Psoas muscle (tissue), 8 donors: ENCODE results near the gene ELFN2. TPM values are rescaled to one million over a fixed set of nuclear protein-coding genes. Genes with fewer than 3 reads are reported as not detected.

Experiments
- ATAC-seq, 4 donors: fragments of 200-7000 bp; cut with Tn5 transposase; one replicate each; pipeline ENCODE4 v1.9.1; 2020; ENCODE audit warnings: moderate library complexity in 3 of 4, mild to moderate bottlenecking in 2 of 4
- DNase-seq, 2 donors: peaks; one replicate each; pipeline ENCODE4 v3.0.0-alpha.2; 2020
- H3K27ac ChIP-seq: fragments of 200-600 bp; one replicate; pipeline ENCODE4 v1.8.0; 2022
- H3K27me3 ChIP-seq, 3 donors: fragments of 200-600 bp in 1 of 3; one replicate each; pipeline versions ENCODE4 v1.6.1 to v1.8.0; 2013 to 2022; ENCODE audit warnings: low read length in 2 of 3, mild to moderate bottlenecking in 2 of 3, moderate library complexity in 1 of 3; ENCODE audit not compliant: insufficient read depth in 3 of 3
- H3K36me3 ChIP-seq, 2 donors: fragments of 200-600 bp in 1 of 2; one replicate each; pipeline versions ENCODE4 v1.6.1 to v1.8.0; 2013 to 2022; ENCODE audit warnings: low read depth in 1 of 2, mild to moderate bottlenecking in 1 of 2, moderate library complexity in 1 of 2; ENCODE audit not compliant: insufficient read depth in 1 of 2
- H3K4me1 ChIP-seq: fragments of 200-600 bp; one replicate; pipeline ENCODE4 v1.8.0; 2022
- H3K4me3 ChIP-seq: fragments of 200-600 bp; one replicate; pipeline ENCODE4 v1.8.0; 2022; ENCODE audit warnings: mild to moderate bottlenecking
- H3K9me3 ChIP-seq: fragments of 200-600 bp; one replicate; pipeline ENCODE4 v1.8.0; 2022
- WGBS, 3 donors: extraction: QIAGEN DNeasy Blood & Tissue Kit; methylation state at CpG; one replicate each; pipeline versions ENCODE4 v1.1.6 to v1.1.7; 2013; 5-methylcytosine and 5-hydroxymethylcytosine counted together
- intact Hi-C, 2 donors: fragments of 100-400 bp; cut with DNase I; formaldehyde crosslinking; loops; one replicate each; pipeline versions ENCODE4 v1.11.0 to v1.14.2; 2022
- polyA plus RNA-seq, 3 donors: library from polyadenylated mRNA; stranded (reverse); fragments of 200-250 nt; gene quantifications; one replicate each; pipeline ENCODE4 v1.2.3, GENCODE V29; 2013
- total RNA-seq, 4 donors: library from RNA; stranded (reverse); fragmentation: NEBNext Ultra II Directional in 2 of 4; extraction: Animal tissue kit (Norgen Biotek cat#: 25700) in 2 of 4; gene quantifications; one replicate each; pipeline versions ENCODE4 v1.2.1 to v1.2.4, GENCODE V29; 2021 to 2023
- TF ChIP-seq, protein P1 (sequence below): fragments of 200-600 bp; IDR thresholded peaks from one replicate; pipeline ENCODE4 v1.8.0; 2022; ENCODE audit warnings: antibody characterized with exemption
- donor health status: healthy with polysubstance abuse.
- donor health status: DM: no; HTN: no; CAD: no; lungs with moderate emphysema.
- donor health status: Bipolar disorder and iron deficiency.
- donor health status: healthy.
- donor health status: DM: yes; HTN: yes; CAD: no.
- donor health status: DM: no; HTN: no; CAD: no.
- donor health status: DM: no; HTN: no; CAD: no.
- donor health status: DM: yes; HTN: yes; CAD: no.

ELFN2 gene
- total and polyA plus RNA-seq, 7 donors, result 0.01 to 0.05 (median 0.01) TPM; not detected in 4

DNA sequence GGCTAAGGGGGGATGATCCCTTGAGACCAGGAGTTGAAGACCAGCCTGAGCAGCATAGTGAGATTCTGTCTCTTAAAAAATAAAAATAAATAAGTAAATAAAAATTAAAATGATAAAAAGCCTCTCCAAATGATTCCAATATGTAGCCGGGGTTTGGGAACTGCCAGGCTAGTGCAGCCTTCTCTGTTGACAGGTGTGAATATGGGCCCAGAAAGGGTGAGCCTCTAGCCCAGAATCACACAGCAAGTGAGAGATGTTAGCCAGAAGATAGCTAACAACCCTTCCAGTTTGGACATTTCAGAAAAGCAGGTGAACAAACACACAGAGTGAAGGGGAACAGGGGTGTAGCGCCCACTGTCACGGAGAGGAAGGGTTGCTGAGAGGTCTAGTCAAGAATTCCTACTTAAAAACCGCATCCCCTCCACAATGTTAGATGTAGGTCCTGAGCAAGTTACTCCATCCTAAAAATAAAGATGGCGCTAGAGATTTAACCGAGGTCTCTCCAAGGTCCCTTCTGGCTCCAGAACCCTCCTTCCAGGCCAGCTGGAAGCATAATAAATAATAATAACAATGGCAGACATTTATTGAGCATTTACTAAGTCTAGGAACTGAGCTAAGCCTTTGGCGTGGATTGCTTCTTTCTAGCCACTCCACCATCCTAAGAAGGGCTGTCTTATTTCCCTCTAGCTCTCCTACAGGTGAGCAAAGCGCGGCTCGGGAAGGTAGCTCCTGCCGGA, 93.4 kb downstream of the ELFN2 start:
- no peak overlapping the region for H3K4me3 ChIP-seq
- no peaks in the 10 kb centered on the region for H3K9me3 ChIP-seq
- TF ChIP-seq, protein P1, sequence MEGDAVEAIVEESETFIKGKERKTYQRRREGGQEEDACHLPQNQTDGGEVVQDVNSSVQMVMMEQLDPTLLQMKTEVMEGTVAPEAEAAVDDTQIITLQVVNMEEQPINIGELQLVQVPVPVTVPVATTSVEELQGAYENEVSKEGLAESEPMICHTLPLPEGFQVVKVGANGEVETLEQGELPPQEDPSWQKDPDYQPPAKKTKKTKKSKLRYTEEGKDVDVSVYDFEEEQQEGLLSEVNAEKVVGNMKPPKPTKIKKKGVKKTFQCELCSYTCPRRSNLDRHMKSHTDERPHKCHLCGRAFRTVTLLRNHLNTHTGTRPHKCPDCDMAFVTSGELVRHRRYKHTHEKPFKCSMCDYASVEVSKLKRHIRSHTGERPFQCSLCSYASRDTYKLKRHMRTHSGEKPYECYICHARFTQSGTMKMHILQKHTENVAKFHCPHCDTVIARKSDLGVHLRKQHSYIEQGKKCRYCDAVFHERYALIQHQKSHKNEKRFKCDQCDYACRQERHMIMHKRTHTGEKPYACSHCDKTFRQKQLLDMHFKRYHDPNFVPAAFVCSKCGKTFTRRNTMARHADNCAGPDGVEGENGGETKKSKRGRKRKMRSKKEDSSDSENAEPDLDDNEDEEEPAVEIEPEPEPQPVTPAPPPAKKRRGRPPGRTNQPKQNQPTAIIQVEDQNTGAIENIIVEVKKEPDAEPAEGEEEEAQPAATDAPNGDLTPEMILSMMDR, result no peak
- ATAC-seq, result no peak
- no peak overlapping the region for H3K27ac ChIP-seq
- 32 to 36% (median 34%) methylated on average over 11 of the region's 11 CpGs for WGBS, 3 donors
- DNase-seq, result no peak
- intact Hi-C loops, result no loop called here
- H3K4me1 ChIP-seq, result no peaks in the 10 kb centered on the region
- no peaks in the 10 kb centered on the region for H3K36me3 ChIP-seq
- H3K27me3 ChIP-seq, result peaks cover 0 to 88% (median 40%) of the 10 kb centered on the region in 3 donors

DNA sequence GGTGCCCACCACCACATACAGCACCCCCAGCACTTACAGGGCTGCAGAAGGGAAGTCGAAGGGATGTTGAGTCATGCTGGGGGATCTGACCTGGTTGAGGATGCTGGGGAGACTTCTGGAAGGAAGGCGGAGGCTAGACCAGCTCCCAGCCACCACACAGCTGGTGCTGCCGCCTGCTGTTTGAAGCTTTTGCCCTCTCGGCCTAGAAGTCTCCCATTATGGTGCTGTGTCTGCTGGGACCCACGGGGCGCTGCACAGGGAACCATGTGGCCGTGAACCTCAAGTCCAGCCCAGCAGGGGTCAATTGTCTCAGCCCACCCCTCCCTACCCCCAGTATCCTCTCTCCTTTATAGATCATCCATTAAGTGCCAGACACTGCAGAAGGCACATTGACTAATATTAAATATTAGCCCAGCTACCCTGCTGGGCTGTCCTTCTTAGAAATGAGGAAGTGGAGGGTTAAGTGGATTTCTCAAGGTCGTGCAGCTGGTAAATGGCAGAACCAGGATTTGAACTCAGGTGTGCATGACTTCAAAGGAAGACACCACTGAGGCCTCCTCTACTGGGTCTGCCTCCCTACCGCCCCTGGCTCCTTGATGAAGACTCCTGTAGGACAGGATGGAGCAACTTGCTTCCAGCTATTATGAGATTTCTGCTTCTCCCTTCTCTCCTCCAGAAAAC, 95.3 kb downstream of the ELFN2 start:
- H3K4me1 ChIP-seq, result no peaks in the 10 kb centered on the region
- no peak overlapping the region for H3K27ac ChIP-seq
- TF ChIP-seq, protein P1, result no peak
- WGBS, 3 donors, result 67 to 77% (median 70%) methylated on average over 9 of the region's 9 CpGs
- H3K4me3 ChIP-seq, result no peak overlapping the region
- ATAC-seq, result no peak
- no peaks in the 10 kb centered on the region for H3K9me3 ChIP-seq
- intact Hi-C loops, result no loop called here
- peaks cover 0 to 87% (median 35%) of the 10 kb centered on the region in 3 donors for H3K27me3 ChIP-seq
- DNase-seq, result no peak
- H3K36me3 ChIP-seq, result no peaks in the 10 kb centered on the region

DNA sequence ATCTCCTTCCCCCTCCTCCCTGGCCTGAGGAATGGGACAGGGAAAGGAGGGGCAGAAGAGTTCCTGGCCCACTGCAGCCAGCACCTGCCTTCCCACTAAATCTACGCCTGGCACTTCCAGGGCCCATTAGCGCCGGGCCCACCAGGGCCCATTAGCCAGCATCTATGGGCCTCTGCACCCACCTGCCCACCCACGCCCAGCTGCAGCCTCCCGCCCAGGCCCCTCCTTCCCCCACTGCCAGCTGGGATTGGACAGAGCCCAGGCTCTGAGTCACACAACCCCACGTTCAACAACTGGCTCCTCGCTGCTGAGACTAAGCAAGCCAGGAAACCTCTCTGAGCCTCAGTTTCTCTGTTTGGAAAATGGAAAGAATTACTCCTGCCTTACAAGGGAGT, 96.2 kb downstream of the ELFN2 start:
- DNase-seq, result no peak
- H3K36me3 ChIP-seq, result no peaks in the 10 kb centered on the region
- H3K4me1 ChIP-seq, result no peaks in the 10 kb centered on the region
- no peak overlapping the region for H3K4me3 ChIP-seq
- no peak for ATAC-seq
- TF ChIP-seq, protein P1, result no peak
- peaks cover 0 to 88% (median 33%) of the 10 kb centered on the region in 3 donors for H3K27me3 ChIP-seq
- no peak overlapping the region for H3K27ac ChIP-seq
- WGBS, 3 donors, result 15 to 36% (median 18%) methylated on average over 7 of the region's 7 CpGs
- intact Hi-C loops, result no loop called here
- no peaks in the 10 kb centered on the region for H3K9me3 ChIP-seq

DNA sequence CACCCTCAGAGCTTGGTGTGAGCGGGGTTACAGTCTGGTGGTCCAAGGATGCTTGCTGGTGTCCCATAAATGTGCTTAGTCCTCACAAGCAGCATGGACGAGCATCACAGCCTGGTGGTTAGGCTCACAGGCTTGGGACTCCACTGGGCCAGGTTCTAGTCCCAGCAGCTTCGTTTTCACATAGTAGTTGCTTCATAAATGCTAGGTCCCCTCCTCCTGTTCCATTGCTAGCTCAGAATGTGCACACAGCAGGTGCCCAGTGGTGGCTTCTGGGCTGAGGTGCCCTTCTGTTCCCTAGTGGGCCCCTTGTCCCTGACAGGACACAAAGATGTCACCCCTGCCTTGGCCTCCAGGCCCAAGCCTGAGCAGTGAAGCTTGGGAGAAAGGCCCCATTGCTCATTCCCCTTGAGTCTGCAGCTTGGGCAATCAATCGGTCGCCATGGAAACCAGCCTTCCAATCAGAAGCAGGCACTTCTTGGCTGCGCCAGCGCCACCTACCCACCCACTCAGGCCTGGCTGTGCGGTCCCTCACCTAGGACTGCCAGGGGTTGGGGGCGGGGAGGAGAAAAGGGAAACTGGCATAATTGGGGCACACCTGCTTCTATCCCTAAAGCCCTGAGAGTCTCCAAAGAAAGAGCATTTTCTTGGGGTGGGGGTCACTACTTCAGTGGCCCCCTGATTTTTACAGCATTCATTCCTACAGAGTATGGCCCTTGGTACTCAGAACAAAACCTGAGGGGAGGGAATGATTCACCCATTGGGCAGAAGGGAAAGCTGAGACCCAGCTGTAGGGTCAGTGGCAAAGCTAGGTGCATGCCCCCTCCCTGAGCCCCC, 96.9 kb downstream of the ELFN2 start:
- no peaks in the 10 kb centered on the region for H3K9me3 ChIP-seq
- intact Hi-C loops, result no loop called here
- H3K4me1 ChIP-seq, result no peaks in the 10 kb centered on the region
- DNase-seq (no peak), ATAC-seq (no peak)
- TF ChIP-seq, protein P1, result no peak
- H3K27me3 ChIP-seq, result peaks cover 0 to 88% (median 33%) of the 10 kb centered on the region in 3 donors
- H3K4me3 ChIP-seq, result no peak overlapping the region
- 52 to 67% (median 59%) methylated on average over 9 of the region's 9 CpGs for WGBS, 3 donors
- no peak overlapping the region for H3K27ac ChIP-seq
- H3K36me3 ChIP-seq, result no peaks in the 10 kb centered on the region
